A673 (cell line): ENCODE measurements around the gene DENND1A.

Experiments
- EZH2 ChIP-seq: fragments of 200-600 bp; sonication (generic); IDR thresholded peaks from 2 replicates; pipeline ENCODE4 v1.6.1; 2017; ENCODE audit warnings: borderline replicate concordance, low read depth, mild to moderate bottlenecking, mixed read lengths, antibody characterized with exemption, low read length; ENCODE audit not compliant: poor library complexity, severe bottlenecking
- TF ChIP-seq, protein P1 (sequence below): fragments of 300-800, 200-600 bp; sonication (generic); conservative IDR thresholded peaks from 2 replicates; pipeline ENCODE4 v1.5.1; 2017; ENCODE audit warnings: low read depth, mild to moderate bottlenecking, antibody characterized with exemption, low read length, moderate library complexity, mixed read lengths

DNA sequence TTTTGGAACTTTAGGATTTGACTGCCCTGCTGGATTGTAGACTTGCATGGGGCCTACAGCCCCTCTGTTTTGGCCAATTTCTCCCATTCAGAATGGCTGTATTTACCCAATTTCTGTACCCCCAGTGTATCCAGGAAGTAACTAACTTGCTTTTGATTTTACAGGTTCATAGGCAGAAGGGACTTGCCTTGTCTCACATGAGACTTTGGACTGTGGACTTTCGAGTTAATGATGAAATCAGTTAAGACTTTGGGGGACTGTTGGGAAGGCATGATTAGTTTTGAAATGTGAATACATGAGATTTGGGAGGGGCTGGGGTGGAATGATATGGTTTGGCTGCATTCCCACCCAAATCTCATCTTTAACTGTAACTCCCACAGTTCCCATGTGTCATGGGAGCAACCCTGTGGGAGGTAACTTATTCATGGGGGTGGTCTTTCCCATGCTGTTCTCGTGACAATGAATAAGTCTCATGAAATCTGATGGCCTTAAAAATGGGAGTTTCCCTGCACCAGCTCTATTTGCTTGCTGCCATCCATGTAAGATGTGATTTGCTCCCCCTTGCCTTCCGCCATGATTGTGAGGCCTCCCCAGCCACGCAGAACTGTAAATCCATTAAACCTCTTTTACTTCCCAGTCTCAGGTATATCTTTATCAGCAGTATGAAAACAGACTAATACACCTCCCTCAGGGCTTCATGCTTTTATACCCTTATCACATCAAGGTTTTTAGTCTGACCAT is 206.6 kb downstream of the DENND1A start:
- TF ChIP-seq, protein P1, sequence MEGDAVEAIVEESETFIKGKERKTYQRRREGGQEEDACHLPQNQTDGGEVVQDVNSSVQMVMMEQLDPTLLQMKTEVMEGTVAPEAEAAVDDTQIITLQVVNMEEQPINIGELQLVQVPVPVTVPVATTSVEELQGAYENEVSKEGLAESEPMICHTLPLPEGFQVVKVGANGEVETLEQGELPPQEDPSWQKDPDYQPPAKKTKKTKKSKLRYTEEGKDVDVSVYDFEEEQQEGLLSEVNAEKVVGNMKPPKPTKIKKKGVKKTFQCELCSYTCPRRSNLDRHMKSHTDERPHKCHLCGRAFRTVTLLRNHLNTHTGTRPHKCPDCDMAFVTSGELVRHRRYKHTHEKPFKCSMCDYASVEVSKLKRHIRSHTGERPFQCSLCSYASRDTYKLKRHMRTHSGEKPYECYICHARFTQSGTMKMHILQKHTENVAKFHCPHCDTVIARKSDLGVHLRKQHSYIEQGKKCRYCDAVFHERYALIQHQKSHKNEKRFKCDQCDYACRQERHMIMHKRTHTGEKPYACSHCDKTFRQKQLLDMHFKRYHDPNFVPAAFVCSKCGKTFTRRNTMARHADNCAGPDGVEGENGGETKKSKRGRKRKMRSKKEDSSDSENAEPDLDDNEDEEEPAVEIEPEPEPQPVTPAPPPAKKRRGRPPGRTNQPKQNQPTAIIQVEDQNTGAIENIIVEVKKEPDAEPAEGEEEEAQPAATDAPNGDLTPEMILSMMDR, result no peak
- TF ChIP-seq EZH2, result no peak
